Transverse colon (tissue), 4 donors: ENCODE results near the gene ASB15. TPM values are rescaled to one million over a fixed set of nuclear protein-coding genes. Genes with fewer than 3 reads are reported as not detected.

Source experiments
- DNase-seq: peaks from one replicate; pipeline ENCODE4 v3.0.0-alpha.2; 2019
- H3K27ac ChIP-seq, 4 donors: fragments of 200-600 bp; sonication (generic); 2 replicates each; pipeline ENCODE4 v1.5.1; 2016 to 2018; ENCODE audit warnings: inconsistent platforms in 4 of 4
- H3K27me3 ChIP-seq: fragments of 200-600 bp; sonication (generic); 2 replicates; pipeline ENCODE4 v1.5.1; 2017; ENCODE audit warnings: inconsistent platforms
- H3K36me3 ChIP-seq, 4 donors: fragments of 200-600 bp; sonication (generic); 2 replicates each; pipeline ENCODE4 v1.5.1; 2017 to 2019; ENCODE audit warnings: inconsistent platforms in 4 of 4
- H3K4me1 ChIP-seq, 4 donors: fragments of 200-600 bp; sonication (generic); 2 replicates each; pipeline ENCODE4 v1.5.1; 2017 to 2020; ENCODE audit warnings: inconsistent platforms in 4 of 4
- H3K4me3 ChIP-seq, 4 donors: fragments of 200-600 bp; sonication (generic); 1 replicate in 1 of 4; 2 replicates in 3 of 4; pipeline versions ENCODE4 v1.5.1 to v1.6.1; 2017 to 2019; ENCODE audit warnings: inconsistent platforms in 4 of 4
- H3K9me3 ChIP-seq, 2 donors: fragments of 200-600 bp; sonication (generic); 2 replicates each; pipeline ENCODE4 v1.5.1; 2017 to 2019; ENCODE audit warnings: inconsistent platforms in 2 of 2
- CTCF ChIP-seq, 5 experiments: fragments of 200-600 bp in 3 of 5; fragments of 450-650 bp in 2 of 5; sonication (generic) in 3 of 5; IDR thresholded peaks; 1 replicate in 2 of 5; 2 replicates in 3 of 5; pipeline ENCODE4 v1.5.1; 2016 to 2017; ENCODE audit warnings: antibody characterized with exemption in 5 of 5, inconsistent platforms in 3 of 5, mild to moderate bottlenecking in 2 of 5, moderate library complexity in 1 of 5
- EP300 ChIP-seq: sonication (generic); formaldehyde crosslinking; IDR thresholded peaks from one replicate; pipeline ENCODE4 v1.6.1; 2017; ENCODE audit warnings: antibody characterized with exemption, low read depth
- POLR2A ChIP-seq: fragments of 450-650 bp; IDR thresholded peaks from one replicate; pipeline ENCODE4 v1.6.1; 2016; ENCODE audit warnings: antibody characterized with exemption, mild to moderate bottlenecking, moderate library complexity
- POLR2AphosphoS5 ChIP-seq, 3 donors: sonication (generic); formaldehyde crosslinking; IDR thresholded peaks; one replicate each; pipeline ENCODE4 v1.6.1; 2016; ENCODE audit warnings: antibody characterized with exemption in 3 of 3
- WGBS, 2 donors: methylation state at CpG; one replicate each; pipeline ENCODE4 v1.1.5; 2018; ENCODE audit warnings: low coverage in 1 of 2; 5-methylcytosine and 5-hydroxymethylcytosine counted together
- in situ Hi-C, 4 donors: fragments of 200-750 bp; cut with MboI; loops; one replicate each; pipeline versions ENCODE4 v1.15.0 to v1.15.1; 2017; ENCODE audit warnings: low sequenced_read_pairs in 3 of 4, low pct_ligation_motif_present in 1 of 4, low pct_unique_long_range_greater_than_20kb in 1 of 4
- intact Hi-C: fragments of 100-400 bp; cut with DNase I; formaldehyde crosslinking; loops from one replicate; pipeline ENCODE4 v1.15.1; 2023; ENCODE audit warnings: low total_unique reads
- total RNA-seq, 4 donors: library from RNA; depleted of rRNA; stranded (reverse); fragments of >200 nt; gene quantifications; one replicate each; pipeline ENCODE4 v1.1.0, GENCODE V29; 2016

The ASB15 gene
- total RNA-seq, 4 donors from 2014 or later = not detected

GRCh38 chr7:123662755-123663154 is 61.1 kb downstream of the ASB15 start:
- DNase-seq = no peak
- no peak for TF ChIP-seq CTCF (IDR thresholded peaks at IDR 0.05)
- no peak for TF ChIP-seq EP300
- TF ChIP-seq POLR2AphosphoS5 (IDR thresholded peaks at IDR 0.05) = no peak
- TF ChIP-seq POLR2A = no peak
- H3K27ac ChIP-seq = no peak overlapping the region
- no peaks in the 10 kb centered on the region for H3K36me3 ChIP-seq
- intact Hi-C loops = no loop called here
- WGBS, 2 donors = 45 to 46% methylated on average over 2 to 3 of the region's 3 CpGs
- H3K4me1 ChIP-seq = no peaks in the 10 kb centered on the region
- H3K27me3 ChIP-seq = no peaks in the 10 kb centered on the region
- H3K4me3 ChIP-seq = no peak overlapping the region
- in situ Hi-C loops = no loop called here
- no peaks in the 10 kb centered on the region for H3K9me3 ChIP-seq

GRCh38 chr7:123663200-123663599 is 61.6 kb downstream of the ASB15 start:
- Histone ChIP-seq H3K9me3 (no peaks in the 10 kb centered on the region), H3K27ac (no peak overlapping the region), H3K36me3 (no peaks in the 10 kb centered on the region), H3K4me3 (no peak overlapping the region), H3K4me1 (no peaks in the 10 kb centered on the region), H3K27me3 (no peaks in the 10 kb centered on the region)
- no peak for DNase-seq
- in situ Hi-C loops = no loop called here
- 90 to 93% methylated on average over 5 to 6 of the region's 6 CpGs for WGBS, 2 donors
- no peak for TF ChIP-seq CTCF (IDR thresholded peaks at IDR 0.05)
- TF ChIP-seq POLR2A = no peak
- TF ChIP-seq EP300 = no peak
- no peak for TF ChIP-seq POLR2AphosphoS5 (IDR thresholded peaks at IDR 0.05)
- intact Hi-C loops = no loop called here

- no peak for DNase-seq
- no peak overlapping the region for H3K4me3 ChIP-seq
- H3K4me1 ChIP-seq = no peaks in the 10 kb centered on the region
- no peaks in the 10 kb centered on the region for H3K9me3 ChIP-seq
- 72 to 82% methylated on average over 2 of the region's 2 CpGs for WGBS, 2 donors
- no peaks in the 10 kb centered on the region for H3K27me3 ChIP-seq
- no peak overlapping the region for H3K27ac ChIP-seq
- H3K36me3 ChIP-seq = no peaks in the 10 kb centered on the region
- intact Hi-C loops = no loop called here
- no peak for TF ChIP-seq EP300
- TF ChIP-seq POLR2A = no peak
- no peak for TF ChIP-seq POLR2AphosphoS5 (IDR thresholded peaks at IDR 0.05)
- TF ChIP-seq CTCF (IDR thresholded peaks at IDR 0.05) = no peak
- in situ Hi-C loops = no loop called here
Observed at GRCh38 chr7:123665157-123665556, 63.5 kb downstream of the ASB15 start.

- Histone ChIP-seq H3K4me3 (no peak overlapping the region), H3K27me3 (no peaks in the 10 kb centered on the region), H3K4me1 (no peaks in the 10 kb centered on the region), H3K36me3 (no peaks in the 10 kb centered on the region), H3K27ac (no peak overlapping the region), H3K9me3 (no peaks in the 10 kb centered on the region)
- in situ Hi-C loops (no loop called here), intact Hi-C loops (no loop called here)
- TF ChIP-seq CTCF (IDR thresholded peaks at IDR 0.05) = no peak
- TF ChIP-seq POLR2A = no peak
- TF ChIP-seq POLR2AphosphoS5 (IDR thresholded peaks at IDR 0.05) = no peak
- no peak for TF ChIP-seq EP300
- 83 to 95% methylated on average over 1 of the region's 1 CpG for WGBS, 2 donors
- no peak for DNase-seq
Observed at GRCh38 chr7:123665896-123666295, 64.3 kb downstream of the ASB15 start.
